ENCODE data around the gene MAGEA11.
"Not testable (repeated sequence)": the region's sequence is repeated elsewhere in the genome, so short reads cannot be mapped to it uniquely, and the experiment has no call there.

MAGEA11 gene

DNA sequence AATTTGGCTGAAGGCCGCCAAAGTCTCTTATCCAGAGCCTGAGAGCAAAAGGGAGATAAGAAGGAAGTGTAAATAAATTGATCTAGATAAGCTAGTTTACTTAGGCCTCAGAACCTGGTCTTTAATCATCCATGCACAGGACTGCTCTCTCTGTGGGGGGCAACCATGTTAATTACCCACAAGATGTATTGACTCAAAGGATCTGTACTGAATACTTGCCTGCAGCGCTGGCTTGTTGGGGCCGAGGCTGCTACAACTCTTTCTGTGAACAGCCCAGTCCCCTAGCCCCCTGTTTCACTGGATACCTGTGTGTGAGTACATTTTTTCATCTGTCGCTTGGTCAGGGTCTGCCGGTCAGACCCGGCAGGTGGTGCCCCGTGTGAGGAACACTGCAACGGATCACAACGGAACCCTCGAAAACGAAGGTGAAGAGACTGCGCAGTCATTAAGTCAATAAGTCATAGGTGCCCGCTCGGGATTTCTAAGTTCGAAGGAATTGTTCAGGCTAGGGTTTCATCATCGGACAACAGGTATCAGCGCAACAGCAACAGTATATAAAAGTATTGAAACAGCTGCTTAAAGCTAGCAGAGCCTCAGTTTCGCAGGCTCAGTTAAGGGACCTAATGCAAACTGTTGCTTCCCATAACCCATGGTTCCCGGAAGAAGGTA is 8.3 kb downstream of the MAGEA11 start:
- no peak for DNase-seq

DNA sequence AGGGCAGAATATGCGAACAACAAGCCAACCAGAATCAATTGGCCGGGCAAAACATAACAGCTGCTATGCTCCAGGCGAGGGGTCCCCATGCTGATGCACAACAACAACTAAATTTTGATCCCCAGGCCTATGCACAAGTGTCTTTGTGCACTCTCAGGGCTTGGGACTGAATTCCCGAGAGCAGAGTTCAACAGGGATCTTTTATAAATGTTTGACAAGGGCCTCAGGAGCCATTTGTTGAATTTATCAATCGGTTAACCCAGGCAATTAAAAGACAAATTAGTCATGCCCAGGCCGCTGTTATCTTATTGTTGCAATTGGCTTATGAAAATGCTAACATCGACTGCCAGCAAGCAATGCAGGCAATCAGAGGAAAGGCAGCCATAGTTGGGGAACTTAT is 9.4 kb downstream of the MAGEA11 start:
- not testable (repeated sequence) for DNase-seq

DNA sequence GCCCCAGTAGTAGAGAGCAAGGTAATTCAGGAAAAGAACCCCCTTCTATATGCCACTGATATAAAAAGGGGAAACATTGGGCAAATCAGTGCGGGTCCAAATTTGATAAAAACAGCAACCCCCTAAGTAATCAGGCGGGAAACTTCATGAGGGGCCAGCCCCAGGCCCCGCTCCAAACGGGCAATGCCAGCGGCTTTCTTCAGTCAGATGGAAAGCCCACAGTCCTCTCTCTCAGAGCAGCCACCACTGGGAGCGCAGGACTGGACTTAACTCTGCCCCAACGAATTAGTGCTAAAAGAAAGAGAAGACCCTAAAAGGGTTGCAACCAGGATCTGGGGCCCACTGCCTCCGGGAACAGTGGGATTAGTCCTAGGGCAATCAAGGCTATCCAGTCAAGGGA is 9.9 kb downstream of the MAGEA11 start:
- no peak for DNase-seq

DNA sequence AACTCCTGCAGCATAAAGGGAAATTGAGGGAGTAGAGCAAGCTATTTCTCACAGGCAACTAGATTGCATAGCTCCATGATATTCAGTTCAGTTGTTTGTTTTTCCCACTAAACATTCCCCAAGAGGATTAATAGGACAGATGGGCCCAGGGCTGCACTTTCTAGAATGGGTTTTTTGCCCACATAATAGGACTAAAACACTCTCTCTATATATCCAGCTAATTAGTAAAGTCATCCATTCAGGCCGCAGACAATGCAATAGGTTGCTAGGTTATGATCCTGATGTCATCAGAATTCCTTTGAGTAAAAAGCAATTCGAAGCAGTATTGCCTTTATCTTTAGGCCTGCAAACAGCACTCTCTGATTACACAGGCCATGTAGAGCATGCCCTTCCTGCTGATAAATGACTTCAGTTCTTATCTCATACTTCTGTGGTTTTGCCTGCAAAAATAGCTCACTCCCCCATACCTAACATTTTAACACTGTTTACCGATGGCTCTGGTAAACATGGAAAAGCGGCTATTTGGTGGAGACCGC is 11.8 kb downstream of the MAGEA11 start:
- DNase-seq, result not testable (repeated sequence)

DNA sequence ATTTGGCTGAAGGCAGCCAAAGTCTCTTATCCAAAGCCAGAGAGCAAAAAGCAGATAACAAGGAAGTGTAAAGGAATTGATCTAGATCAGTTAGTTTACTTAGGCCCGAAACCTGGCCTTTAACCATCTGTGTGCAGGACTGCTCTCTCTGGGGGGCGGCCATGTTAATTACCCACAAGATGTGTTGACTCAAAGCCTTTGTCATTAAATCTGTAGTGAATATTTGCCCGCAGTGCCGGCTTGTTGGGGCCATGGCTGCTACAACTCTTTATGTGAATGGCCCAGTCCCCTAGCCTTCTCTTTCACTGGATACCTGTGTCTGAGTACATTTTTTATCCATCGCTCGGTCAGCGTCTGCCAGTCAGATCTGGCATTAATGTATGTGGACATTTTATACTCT is 15.4 kb downstream of the MAGEA11 start:
- not testable (repeated sequence) for DNase-seq

DNA sequence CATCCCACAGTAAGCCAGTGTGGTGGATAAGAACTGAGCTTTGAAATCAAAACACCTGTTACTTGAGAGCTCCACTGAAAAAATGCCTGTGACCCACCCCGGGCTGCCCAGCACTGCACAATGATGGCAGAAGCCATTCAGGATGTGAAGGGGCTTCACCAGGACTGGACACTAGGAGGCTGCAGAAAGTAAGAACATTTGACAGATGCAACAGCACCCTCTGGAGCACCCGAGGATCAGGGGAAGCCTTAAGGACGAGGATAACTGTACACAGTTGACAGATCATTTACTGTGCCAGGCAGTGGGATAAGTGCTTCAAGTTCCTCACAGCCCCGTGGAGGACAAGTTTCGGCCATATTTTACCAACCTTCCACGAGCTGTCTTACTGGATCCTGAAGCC is 30.4 kb downstream of the MAGEA11 start:
- not testable (repeated sequence) for DNase-seq

DNA sequence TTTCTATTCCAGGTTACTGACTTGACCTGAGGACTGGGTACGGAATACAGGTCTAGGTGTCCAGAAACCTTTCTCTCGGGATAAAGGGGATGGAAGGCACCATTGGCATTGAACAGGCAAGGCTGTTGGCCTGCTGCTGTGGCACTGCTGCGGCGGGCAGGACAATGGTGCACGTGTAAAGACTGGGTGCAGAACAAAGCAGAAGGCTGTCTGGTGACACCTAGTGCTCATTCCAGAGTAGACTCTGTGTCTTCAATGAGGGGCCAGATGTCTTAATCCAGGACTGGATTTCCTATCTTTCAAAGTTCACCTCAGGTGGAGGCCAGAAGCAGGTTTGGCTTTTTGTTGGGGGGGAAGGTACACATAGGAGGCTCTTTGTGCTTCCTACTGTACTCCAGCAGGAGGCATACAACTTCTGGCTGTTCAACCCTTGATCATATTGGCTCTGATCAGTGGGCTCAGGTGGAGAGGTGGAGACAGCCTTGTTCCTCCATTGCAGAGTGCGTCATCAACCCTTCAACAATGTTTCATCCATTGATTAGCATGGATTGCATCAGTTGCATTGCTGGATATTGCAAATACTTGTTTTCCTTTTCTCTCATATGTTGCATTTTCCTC is 34.6 kb downstream of the MAGEA11 start:
- DNase-seq, result not testable (repeated sequence)

DNA sequence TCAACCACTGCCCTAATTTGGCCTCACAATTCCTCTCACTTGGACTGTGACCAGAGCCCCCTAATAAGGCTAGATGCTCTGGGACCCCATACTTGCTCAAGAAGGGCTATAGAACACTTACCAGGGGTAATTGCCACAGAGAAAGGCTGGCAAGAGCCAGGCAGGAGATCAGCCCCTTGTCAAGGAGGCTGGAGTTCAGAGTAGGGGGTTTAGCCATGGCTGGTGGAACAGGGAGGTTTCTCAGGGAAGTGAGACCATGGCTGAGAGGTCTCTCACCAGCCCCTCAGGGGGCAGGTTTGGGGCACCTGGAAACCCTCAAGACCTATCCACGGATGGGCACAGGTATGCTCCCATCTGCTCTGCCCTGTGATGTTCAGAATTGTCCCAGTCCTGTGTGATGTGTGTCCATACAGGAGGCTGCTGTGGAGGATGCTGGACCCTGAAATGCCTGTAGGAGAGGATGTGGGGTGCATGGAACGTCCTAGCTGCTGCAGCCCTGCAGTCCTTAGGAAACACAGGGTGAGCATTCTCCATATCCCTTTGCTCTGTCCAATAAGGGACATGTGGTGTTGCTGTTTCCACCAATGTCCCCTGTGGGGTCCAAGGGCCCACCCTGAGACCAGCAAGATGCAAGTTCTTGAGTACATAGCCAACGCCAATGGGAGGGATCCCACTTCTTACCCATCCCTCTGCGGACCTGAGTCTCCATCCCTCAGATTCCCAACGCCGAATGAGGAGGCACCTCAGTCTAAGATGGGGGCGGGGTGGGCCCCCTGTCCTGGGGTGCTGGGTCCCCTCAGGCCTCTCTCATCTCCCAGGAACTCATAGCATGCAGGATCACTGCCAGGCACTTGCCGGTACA is 45.6 kb downstream of the MAGEA11 start:
- no peak for DNase-seq

DNA sequence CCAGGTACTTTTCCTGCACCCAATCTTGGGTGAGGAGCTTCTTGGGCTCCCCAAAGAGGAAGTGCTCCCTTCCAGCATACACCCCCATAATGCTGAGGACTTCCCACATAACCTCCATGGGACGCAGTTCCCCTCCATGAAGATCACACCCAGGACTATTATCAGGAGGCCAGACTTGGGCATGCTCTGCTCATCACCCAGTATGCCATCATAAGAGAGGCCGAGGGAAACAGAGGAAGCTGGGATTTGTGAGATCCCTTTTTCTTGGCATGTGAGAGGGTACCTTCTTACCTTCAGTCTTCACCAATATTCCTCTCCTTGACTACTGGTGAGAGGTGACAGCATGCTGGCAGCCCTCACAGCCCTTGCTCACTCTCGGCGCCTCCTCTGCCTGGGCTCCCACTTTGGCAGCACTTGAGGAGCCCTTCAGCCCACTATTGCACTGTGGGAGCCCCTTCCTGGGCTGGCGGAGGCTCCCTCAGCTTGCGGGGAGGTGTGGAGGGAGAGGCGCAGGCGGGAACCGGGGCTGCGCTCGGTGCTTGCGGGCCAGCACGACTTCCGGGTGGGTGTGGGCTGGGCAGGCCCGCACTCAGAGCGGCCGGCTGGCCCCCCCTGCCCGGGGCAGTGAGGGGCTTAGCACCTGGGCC is 46.3 kb downstream of the MAGEA11 start:
- no peak for DNase-seq

DNA sequence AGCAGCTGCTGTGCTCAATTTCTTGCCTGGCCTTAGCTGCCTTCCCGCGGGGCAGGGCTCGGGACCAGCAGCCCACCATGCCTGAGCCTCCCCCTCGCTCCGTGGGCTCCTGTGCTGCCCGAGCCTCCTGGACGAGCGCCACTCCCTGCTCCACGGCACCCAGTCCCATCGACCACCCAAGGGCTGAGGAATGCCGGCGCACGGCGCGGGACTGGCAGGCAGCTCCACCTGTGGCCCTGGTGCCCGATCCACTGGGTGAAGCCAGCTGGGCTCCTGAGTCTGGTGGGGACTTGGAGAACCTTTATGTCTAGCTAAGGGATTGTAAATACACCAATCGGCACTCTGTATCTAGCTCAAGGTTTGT is 46.8 kb downstream of the MAGEA11 start:
- not testable (repeated sequence) for DNase-seq

DNA sequence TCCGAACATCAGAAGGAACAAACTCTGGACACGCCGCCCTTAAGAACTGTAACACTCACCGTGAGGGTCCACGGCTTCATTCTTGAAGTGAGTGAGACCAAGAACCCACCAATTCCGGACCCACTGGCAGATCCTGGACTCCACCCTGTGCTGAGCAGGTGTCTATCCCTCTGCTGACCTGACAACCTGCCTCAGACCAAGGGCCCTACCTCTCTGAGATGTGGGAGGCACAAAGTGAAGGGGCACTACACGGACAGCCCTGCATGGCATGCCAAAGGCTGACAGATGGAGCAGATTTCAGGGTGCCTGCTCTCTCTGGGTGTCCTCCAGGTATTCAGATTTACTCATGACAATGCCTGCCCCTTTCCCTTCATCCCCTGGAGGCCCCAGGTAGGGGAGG is 48.0 kb downstream of the MAGEA11 start:
- no peak for DNase-seq

DNA sequence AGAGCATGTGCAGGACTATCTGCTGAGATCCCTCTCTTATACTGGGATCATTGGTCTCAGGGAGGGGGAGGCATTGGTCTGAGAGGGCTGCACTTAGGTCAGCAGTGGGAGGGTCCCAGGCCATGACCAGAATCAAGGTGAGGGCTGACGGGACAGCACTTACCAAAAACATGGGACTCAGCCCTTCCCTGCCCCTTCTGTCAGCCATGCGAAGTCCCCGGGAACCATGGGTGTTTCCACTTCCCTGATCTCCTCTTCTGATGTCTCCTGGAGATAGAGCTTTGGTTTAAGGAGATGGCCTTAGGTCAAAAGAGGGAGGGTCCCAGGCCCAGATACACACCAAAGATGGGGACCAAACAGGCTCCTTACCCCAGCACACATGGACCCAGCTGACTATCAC is 49.1 kb downstream of the MAGEA11 start:
- DNase-seq, result no peak

DNA sequence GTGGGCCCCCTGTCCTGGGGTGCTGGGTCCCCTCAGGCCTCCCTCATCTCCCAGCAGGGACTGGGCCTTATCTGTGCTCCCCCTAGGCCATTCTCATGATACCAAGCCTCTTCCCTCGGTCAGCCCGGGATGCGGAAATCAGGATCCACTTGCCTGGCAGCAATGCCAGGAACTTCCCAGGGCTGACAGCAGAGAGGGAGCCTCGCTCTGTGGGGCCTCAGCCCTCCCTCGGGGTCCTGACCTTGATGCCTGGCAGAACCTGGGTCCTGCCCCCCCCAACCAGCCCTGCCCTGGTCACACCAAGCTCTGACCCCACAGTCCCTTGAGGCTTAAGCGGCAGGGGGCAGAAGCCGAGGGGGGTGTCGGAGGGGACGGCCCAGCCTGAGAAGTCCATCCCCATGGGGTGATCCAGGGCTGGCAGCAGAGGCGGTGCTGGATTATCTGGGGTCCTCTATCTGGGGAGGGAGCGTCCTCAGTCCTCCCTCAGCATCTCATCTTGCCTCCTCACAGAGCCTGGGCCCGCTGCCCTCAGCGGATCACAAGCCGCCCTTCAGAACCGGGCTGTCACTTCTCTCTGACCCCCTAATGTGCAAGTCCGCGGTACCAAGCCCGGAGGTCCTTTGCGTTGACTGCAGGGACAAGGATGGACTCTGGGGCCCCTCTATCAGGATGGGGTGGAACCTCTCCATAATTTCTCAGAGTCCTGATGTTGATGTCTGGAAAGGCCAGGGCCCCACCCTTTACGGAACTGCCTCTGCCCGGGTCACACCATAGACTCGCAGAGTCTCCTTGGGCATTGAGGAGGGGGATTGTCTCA is 50.2 kb downstream of the MAGEA11 start:
- DNase-seq, result not testable (repeated sequence)

DNA sequence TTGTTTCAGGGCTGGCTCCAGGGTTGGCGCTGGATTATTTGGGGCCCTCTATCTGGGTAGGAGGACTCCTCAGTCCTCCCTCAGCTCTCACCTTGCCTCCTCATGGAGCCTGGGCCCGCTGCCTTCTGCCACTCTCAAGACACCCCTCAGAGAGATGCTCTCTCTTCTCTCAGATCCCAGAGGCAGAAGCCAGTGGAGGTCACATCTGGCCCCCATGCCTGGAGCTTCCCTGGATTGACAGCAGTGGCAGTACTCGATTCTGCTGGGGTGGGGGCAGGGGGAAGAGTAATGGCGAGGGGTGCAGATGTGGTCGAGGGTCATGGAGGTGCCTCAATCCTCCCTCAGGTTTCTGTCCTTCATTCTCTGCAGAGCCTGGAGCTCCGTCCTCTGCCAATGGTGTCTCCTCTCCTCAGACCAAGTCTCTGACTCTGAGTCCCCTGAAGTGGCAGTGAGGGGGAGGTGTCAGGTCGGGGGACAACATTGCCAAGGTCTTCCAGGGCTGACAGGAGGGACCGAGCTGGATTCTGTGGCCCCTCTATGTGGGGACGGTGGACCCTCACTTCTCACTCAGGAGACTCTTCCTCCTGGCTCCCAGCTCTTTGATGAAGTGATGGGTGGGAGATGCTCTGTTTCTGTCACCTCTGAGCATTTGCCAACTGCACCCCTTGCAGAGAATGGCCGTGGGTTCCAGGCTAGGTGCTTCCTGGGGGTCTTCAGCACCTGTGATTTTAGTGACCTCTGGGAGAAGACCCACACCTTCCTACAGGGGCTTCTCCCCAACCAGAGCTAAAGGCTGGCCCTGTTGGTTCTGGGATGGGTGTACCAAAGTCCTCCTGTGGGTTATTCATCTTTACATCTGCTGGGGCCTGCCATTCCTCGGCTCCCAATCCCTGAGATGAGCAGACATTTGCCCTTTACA is 51.1 kb downstream of the MAGEA11 start:
- DNase-seq, result no peak
